ENCODE data around the gene RAB44. TPM values are rescaled to one million over a fixed set of nuclear protein-coding genes. Genes with fewer than 3 reads are reported as not detected.

RAB44 gene
- total and polyA plus RNA-seq, 2 of the 13 experiments (the other 11 are each of a cell fraction or from before 2014, with no cell fraction given) = not detected

GRCh38 chr6:36678488-36679042 lies 19.1 kb upstream of the RAB44 start, which contains the start of gene CDKN1A (continued):
- TF ChIP-seq MTA1 (CRISPR knock-in tag; IDR thresholded peaks at IDR 0.05; ENCODE audit: borderline replicate concordance) (peak; percentile 61; the same call in 1 of the 2 replicates), ELF3 (CRISPR knock-in tag; IDR thresholded peaks at IDR 0.05) (peak; percentile 89), RBM22 (optimal IDR thresholded peaks at IDR 0.05; ENCODE audit: low read length) (peak; percentile 24), ATRX (CRISPR knock-in tag; IDR thresholded peaks at IDR 0.05; ENCODE audit: borderline replicate concordance) (no peak; the same call in 1 of the 2 replicates), SP140L (CRISPR knock-in tag; IDR thresholded peaks at IDR 0.05; ENCODE audit: borderline replicate concordance) (no peak), BHLHE40 (IDR thresholded peaks at IDR 0.05; ENCODE audit: low read length) (peak; percentile 84), DNMT3B (CRISPR knock-in tag; conservative IDR thresholded peaks at IDR 0.05) (0 out of 2 replicates have a peak, but pooled peaks have one; percentile 44), NCOA2 (CRISPR knock-in tag; IDR thresholded peaks at IDR 0.05) (peak; percentile 62; the same call in 1 of the 2 replicates), GZF1 (CRISPR knock-in tag; IDR thresholded peaks at IDR 0.05) (0 out of 2 replicates have a peak, but pooled peaks have one; percentile 34), SRY (CRISPR knock-in tag; IDR thresholded peaks at IDR 0.05) (peak; percentile 58; the same call in 1 of the 2 replicates), GMEB2 (CRISPR knock-in tag; IDR thresholded peaks at IDR 0.05; ENCODE audit: low read depth) (no peak), DZIP1 (CRISPR knock-in tag; IDR thresholded peaks at IDR 0.05) (peak; percentile 90; the same call in 1 of the 2 replicates), ERF (CRISPR knock-in tag; IDR thresholded peaks at IDR 0.05) (peak; percentile 93), ZBTB43 (CRISPR knock-in tag; conservative IDR thresholded peaks at IDR 0.05) (peak; percentile 87), ZNF790 (CRISPR knock-in tag; IDR thresholded peaks at IDR 0.05; ENCODE audit: borderline replicate concordance) (peak; percentile 82; the same call in 1 of the 2 replicates), NR2F2 (IDR thresholded peaks at IDR 0.05; ENCODE audit: borderline replicate concordance, low read depth) (0 out of 2 replicates have a peak, but pooled peaks have one; percentile 3), HMGXB3 (CRISPR knock-in tag; IDR thresholded peaks at IDR 0.05; ENCODE audit: borderline replicate concordance) (peak; percentile 85), ISL2 (CRISPR knock-in tag; IDR thresholded peaks at IDR 0.05) (peak; percentile 25; the same call in 1 of the 2 replicates)
